ENCODE measurements around the gene RIPOR1. TPM values are rescaled to one million over a fixed set of nuclear protein-coding genes. Genes with fewer than 3 reads are reported as not detected.
"Not testable (repeated sequence)": the region's sequence is repeated elsewhere in the genome, so short reads cannot be mapped to it uniquely, and the experiment has no call there.

RIPOR1 gene, protein sequence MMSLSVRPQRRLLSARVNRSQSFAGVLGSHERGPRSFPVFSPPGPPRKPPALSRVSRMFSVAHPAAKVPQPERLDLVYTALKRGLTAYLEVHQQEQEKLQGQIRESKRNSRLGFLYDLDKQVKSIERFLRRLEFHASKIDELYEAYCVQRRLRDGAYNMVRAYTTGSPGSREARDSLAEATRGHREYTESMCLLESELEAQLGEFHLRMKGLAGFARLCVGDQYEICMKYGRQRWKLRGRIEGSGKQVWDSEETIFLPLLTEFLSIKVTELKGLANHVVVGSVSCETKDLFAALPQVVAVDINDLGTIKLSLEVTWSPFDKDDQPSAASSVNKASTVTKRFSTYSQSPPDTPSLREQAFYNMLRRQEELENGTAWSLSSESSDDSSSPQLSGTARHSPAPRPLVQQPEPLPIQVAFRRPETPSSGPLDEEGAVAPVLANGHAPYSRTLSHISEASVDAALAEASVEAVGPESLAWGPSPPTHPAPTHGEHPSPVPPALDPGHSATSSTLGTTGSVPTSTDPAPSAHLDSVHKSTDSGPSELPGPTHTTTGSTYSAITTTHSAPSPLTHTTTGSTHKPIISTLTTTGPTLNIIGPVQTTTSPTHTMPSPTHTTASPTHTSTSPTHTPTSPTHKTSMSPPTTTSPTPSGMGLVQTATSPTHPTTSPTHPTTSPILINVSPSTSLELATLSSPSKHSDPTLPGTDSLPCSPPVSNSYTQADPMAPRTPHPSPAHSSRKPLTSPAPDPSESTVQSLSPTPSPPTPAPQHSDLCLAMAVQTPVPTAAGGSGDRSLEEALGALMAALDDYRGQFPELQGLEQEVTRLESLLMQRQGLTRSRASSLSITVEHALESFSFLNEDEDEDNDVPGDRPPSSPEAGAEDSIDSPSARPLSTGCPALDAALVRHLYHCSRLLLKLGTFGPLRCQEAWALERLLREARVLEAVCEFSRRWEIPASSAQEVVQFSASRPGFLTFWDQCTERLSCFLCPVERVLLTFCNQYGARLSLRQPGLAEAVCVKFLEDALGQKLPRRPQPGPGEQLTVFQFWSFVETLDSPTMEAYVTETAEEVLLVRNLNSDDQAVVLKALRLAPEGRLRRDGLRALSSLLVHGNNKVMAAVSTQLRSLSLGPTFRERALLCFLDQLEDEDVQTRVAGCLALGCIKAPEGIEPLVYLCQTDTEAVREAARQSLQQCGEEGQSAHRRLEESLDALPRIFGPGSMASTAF
- 10 to 100 TPM in 5 of 6 donors, 1 to 10 TPM in 1; 3.4 to 34.5 (median 16.5) TPM for polyA plus RNA-seq (ENCODE audit: low read depth in 6 of 6)

DNA sequence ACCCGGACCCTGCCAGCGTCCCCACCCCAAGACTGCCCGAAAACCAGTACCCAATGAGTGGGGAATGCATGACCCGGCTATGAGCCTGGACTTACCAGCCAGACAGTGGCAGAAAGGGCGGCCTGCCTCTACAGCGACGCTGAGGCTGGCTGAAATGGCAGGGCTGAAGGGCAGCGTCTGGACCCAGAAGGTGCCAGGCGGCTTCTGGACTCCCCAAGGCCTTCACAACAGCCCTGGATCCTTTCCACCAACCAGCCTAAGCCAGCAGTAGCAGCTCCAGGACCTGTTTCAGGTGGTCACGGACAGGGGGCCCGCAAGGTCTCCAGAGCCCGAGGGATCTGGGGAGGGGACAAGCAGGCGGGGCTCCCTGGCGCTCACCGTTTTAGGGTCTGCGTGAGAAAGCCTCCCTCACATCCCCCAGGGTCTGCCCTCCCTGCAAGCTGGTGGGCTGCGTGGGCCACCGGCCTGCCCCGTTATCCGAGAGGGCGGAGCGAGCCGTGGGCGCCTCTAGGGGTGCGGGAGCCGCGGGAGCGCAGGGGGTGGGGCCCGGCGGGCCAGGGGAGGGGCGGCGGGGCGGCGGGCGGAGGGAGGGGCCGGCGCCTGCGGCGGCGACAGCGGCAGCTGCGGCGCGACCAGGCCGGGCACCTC, at the start of gene RIPOR1:
TSS of gene RIPOR1 (plus strand) at position 608 of the 648 bp plus-strand sequence. CDS start 9,618 bp downstream, outside the sequence.
- no peaks in the 10 kb centered on the region for H3K27me3 Mint-ChIP-seq
- ATAC-seq (ENCODE audit: low read depth in 2 of 2), result peak; percentile 16 to 26
- H3K36me3 Mint-ChIP-seq, result no peaks in the 10 kb centered on the region
- peak within 1 kb of the TSS; percentile 78 to 99 (median 98) for H3K4me3 Mint-ChIP-seq
- peak; percentile 63 for DNase-seq
- H3K4me1 Mint-ChIP-seq, result peaks cover 41 to 65% (median 64%) of the 10 kb centered on the region in 3 donors
- H3K9me3 Mint-ChIP-seq, result no peaks in the 10 kb centered on the region
- H3K27ac Mint-ChIP-seq, result peak within 1 kb of the TSS; percentile 97 to 100 (median 98)

DNA sequence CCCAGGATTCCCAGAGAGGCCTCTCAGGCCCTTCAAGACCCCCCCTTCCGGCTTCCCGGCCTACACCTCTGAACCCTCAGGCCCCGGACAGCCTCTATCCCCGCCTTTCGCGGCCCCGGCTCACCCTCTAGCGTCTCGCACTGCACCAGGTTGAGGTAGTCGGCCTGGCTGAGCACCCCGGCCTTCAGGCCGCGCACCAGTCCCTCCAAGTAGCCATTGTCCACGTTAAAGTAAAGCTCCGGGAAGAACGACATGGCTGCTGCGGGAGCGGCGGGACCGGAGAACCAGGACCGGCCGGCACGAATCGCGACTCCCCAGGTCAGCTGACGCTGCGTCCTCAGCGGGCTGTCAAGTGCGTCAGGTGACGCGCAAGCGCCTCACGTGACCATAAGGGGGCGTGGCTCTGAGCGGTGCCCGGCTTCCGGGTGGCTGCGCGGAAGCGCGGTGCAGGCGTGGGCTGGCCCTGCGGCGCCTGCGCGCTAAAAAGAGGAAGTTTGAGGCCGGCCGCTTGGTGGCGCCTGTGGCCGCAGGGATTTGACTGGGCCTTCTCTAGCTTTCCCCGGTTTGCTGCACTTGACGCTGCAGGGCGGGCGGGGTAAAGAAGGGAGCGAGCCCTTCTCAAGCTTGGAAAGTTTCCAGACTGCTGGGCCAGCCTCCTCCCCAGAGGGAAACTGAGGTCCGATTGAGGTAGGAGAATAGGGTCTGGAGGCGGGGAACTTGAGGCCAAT, 47.6 kb upstream of the RIPOR1 start, which contains the start of gene ATP6V0D1:
TSS of gene ATP6V0D1 (minus strand) at position 325 of the 728 bp plus-strand sequence. CDS start at position 254, 71 bp downstream.
- peak; percentile 100 for DNase-seq
- no peaks in the 10 kb centered on the region for H3K27me3 Mint-ChIP-seq
- H3K4me1 Mint-ChIP-seq, result peaks cover 40 to 84% (median 58%) of the 10 kb centered on the region in 3 donors
- peak within 1 kb of the TSS; percentile 99 to 100 (median 100) for H3K27ac Mint-ChIP-seq
- peaks cover 0 to 7% of the 10 kb centered on the region in 2 donors for H3K36me3 Mint-ChIP-seq
- peak within 1 kb of the TSS; percentile 97 to 100 (median 100) for H3K4me3 Mint-ChIP-seq
- peak; percentile 82 to 83 for ATAC-seq (ENCODE audit: low read depth in 2 of 2)
- H3K9me3 Mint-ChIP-seq, result no peaks in the 10 kb centered on the region

DNA sequence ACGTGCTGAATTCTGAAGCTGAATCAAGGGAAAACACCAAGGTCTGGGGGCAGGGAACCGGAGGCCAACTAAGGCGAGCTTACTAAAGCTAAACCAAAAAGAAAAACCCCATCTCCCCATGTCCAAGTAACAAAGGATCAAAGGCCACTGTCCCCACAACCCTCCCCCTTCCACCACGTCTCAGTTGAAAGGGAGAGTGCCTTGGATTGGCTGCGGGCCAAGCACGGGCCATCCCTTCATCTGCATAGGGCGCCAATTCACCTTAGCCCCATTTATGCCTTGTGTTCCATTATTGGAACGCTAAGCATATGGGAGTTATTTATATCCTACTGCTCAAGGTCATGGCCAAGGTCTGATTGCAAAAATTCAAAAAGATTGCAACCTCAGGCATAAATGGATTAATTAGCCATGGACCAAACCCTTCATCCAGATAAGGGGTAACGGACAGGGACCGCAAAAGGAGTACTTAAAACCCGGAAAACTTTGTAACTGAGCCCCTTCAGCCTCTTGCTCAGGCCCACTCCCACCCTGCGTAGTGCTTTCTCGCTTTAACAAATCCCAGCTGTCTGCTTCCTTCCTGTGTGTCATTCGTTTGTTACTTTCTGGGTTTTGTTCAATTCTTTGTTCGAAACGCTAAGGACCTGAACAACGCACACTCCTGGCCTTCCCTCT, 46.9 kb upstream of the RIPOR1 start:
- DNase-seq (no peak), ATAC-seq (ENCODE audit: low read depth in 2 of 2) (no peak)
- no peaks in the 10 kb centered on the region for H3K9me3 Mint-ChIP-seq
- H3K4me3 Mint-ChIP-seq, result peak overlapping the region; percentile 97 to 100 (median 100)
- no peaks in the 10 kb centered on the region for H3K27me3 Mint-ChIP-seq
- H3K36me3 Mint-ChIP-seq, result peaks cover 0 to 7% of the 10 kb centered on the region in 2 donors
- peaks cover 41 to 81% (median 61%) of the 10 kb centered on the region in 3 donors for H3K4me1 Mint-ChIP-seq
- H3K27ac Mint-ChIP-seq, result peak overlapping the region; percentile 99 to 100 (median 100)

DNA sequence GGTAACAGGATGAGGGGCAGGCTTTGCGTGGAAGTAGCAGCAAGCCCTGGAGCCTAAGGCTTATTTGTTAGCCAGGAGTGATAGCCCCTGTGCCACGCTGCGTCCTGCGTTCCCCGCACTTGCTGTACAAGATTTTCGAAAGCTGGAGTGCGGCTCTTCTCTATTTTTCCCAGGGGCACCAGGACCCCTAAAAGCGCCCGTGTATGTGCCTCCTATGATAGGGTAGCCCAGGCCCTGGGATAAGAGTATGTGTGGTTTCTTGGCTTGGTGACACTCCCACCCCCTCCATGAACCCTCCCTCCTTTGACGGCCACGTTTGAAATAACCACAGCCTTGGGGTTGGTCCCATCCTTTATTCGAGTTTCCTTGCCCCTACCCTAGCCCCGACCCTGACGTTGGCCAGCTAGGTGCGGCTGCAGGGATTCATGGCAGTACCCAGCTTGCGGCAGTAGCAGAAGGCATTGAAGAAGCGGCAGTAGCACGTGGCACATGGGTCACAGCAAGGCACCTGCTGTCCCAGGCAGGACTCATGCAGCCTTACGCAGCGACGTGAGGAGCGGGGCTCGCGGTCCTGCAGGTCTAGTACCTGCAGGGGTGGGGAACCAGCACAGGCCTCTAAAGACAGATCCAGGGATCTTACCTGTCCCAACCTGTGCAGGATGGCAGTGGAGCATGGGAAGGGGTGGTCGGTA, 46.2 kb upstream of the RIPOR1 start:
- Mint-ChIP-seq H3K4me1 (peaks cover 46 to 81% (median 63%) of the 10 kb centered on the region in 3 donors), H3K4me3 (peak overlapping the region; percentile 97 to 100 (median 100)), H3K9me3 (no peaks in the 10 kb centered on the region), H3K27ac (peak overlapping the region; percentile 85 to 100 (median 100)), H3K36me3 (peaks cover 0 to 7% of the 10 kb centered on the region in 2 donors), H3K27me3 (no peaks in the 10 kb centered on the region)
- ATAC-seq (ENCODE audit: low read depth in 2 of 2) (no peak), DNase-seq (no peak)

- H3K9me3 Mint-ChIP-seq, result no peaks in the 10 kb centered on the region
- H3K36me3 Mint-ChIP-seq, result peaks cover 0 to 7% of the 10 kb centered on the region in 2 donors
- H3K27me3 Mint-ChIP-seq, result no peaks in the 10 kb centered on the region
- H3K4me3 Mint-ChIP-seq, result peak within 1 kb of the TSS; percentile 97 to 100 (median 100)
- ATAC-seq (ENCODE audit: low read depth in 2 of 2) (no peak), DNase-seq (no peak)
- peak within 1 kb of the TSS; percentile 27 to 100 (median 86) for H3K27ac Mint-ChIP-seq
- H3K4me1 Mint-ChIP-seq, result peaks cover 45 to 81% (median 61%) of the 10 kb centered on the region in 3 donors
Measured at GRCh38 chr16:67483150-67483549, 45.5 kb upstream of the RIPOR1 start, which contains the start of gene AGRP. TSS of gene AGRP (minus strand) at chr16:67483547. CDS start at chr16:67483398, 149 bp downstream.

DNA sequence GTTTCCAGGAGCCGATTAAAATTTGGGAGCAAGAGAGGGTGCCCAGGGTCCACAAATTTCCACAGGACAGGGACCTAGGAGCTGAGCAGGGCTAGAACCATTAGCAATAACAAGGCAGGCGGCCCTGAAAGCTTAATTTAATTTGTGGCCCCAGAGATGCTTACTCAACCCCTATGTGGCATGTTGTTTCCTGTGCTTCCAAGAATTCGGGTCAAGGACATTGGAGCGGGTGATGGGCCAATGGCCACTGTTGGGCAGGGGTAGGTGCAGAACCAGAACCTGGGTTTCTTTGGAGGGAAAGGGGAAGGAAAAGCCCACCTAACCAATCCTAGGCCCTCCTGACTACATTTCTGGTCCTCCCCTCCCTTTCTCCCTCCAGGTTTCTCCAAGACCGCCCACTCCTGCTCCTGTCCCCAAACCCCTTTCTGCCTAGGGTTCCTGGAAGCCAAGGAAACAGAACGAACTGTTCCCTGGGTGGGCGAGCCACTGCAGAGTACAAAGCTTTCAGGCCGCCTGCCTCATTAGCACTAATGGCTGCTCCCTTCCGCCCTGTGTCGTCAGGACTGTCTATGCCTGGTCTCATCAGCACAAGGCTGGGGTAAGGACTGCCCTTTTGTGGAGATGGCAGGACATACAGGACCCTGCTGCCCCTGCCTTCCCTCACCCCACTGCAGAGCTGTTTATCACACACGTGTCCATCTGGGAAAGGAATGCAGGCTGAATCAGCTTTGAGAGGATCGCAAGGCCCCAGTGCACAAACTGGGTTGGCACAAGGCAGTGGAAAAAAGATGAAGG, 44.7 kb upstream of the RIPOR1 start:
- no peak for DNase-seq
- Mint-ChIP-seq H3K27ac (peak overlapping the region in 4 of 6 donors; percentile 26 to 86 (median 44)), H3K27me3 (no peaks in the 10 kb centered on the region), H3K4me3 (peak overlapping the region in 7 of 8 donors; percentile 37 to 100 (median 62)), H3K36me3 (peaks cover 0 to 7% of the 10 kb centered on the region in 2 donors), H3K9me3 (no peaks in the 10 kb centered on the region), H3K4me1 (peaks cover 42 to 82% (median 61%) of the 10 kb centered on the region in 3 donors)
- ATAC-seq (ENCODE audit: low read depth in 2 of 2), result no peak

DNA sequence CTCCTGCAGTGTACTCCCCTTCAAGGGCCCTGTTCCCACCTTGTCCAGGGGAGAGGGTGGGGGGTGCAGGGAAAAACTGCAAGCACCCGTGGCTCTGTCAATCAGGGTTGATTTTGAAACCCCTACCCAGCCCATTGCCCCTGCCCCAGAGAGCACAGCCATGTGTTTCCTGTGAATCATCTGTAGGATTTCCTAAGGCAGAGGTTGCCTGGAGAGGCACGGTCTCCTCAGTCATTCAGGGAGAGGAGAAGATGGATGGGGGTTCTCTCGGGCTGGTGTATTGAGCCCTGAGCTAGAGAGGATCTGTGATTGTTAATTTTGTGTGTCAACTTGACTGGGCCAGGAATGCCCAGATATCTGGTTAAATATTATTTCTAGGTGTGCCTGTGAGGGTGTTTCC, 41.8 kb upstream of the RIPOR1 start:
- H3K4me1 Mint-ChIP-seq, result peaks cover 64 to 89% (median 77%) of the 10 kb centered on the region in 3 donors
- no peak for DNase-seq
- H3K27me3 Mint-ChIP-seq, result no peaks in the 10 kb centered on the region
- H3K36me3 Mint-ChIP-seq, result peaks cover 0 to 7% of the 10 kb centered on the region in 2 donors
- no peak for ATAC-seq (ENCODE audit: low read depth in 2 of 2)
- peak overlapping the region in 4 of 8 donors; percentile 20 to 75 (median 52) for H3K4me3 Mint-ChIP-seq
- peak overlapping the region in 4 of 6 donors; percentile 12 to 97 (median 78) for H3K27ac Mint-ChIP-seq
- H3K9me3 Mint-ChIP-seq, result no peaks in the 10 kb centered on the region

DNA sequence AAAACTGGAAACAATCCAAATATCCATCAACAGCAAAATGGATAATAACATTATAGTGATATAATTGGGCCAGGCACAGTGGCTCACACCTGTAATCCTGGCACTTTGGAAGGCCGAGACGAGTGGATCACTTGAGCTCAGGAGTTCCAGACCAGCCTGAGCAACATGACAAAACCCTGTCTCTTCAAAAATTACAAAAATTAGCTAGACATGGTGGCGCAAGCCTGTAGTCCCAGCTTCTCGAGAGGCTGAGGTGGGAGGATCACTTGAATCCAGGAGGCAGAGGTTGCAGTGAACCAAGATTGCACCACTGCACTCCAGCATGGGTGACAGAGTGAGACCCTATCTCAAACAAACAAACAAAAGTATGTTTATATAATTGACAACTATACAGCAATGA, 41.1 kb upstream of the RIPOR1 start:
- H3K9me3 Mint-ChIP-seq; H3K36me3 Mint-ChIP-seq; ATAC-seq (ENCODE audit: low read depth in 2 of 2); H3K27me3 Mint-ChIP-seq; DNase-seq: not testable (repeated sequence)
- peaks cover 60 to 87% (median 76%) of the 10 kb centered on the region in 3 donors for H3K4me1 Mint-ChIP-seq
- H3K4me3 Mint-ChIP-seq, result peak overlapping the region in 2 of 8 donors; percentile 8 to 82
- peak overlapping the region in 4 of 6 donors; percentile 23 to 97 (median 68) for H3K27ac Mint-ChIP-seq

GRCh38 chr16:67489401-67490083, 39.1 kb upstream of the RIPOR1 start:
- peak overlapping the region; percentile 51 to 87 (median 78) for H3K4me3 Mint-ChIP-seq
- H3K4me1 Mint-ChIP-seq, result peaks cover 48 to 86% (median 69%) of the 10 kb centered on the region in 3 donors
- H3K27ac Mint-ChIP-seq, result peak overlapping the region; percentile 90 to 97 (median 94)

More at GRCh38 chr16:67489401-67490083, 39.1 kb upstream of the RIPOR1 start:
- no peaks in the 10 kb centered on the region for H3K27me3 Mint-ChIP-seq
- DNase-seq (no peak), ATAC-seq (ENCODE audit: low read depth in 2 of 2) (no peak)
- peaks cover 0 to under 1% of the 10 kb centered on the region in 2 donors for H3K36me3 Mint-ChIP-seq
- H3K9me3 Mint-ChIP-seq, result no peaks in the 10 kb centered on the region

All from naive B cell (primary cell).